ENCODE measurements around the gene ASB9.
"Not testable (repeated sequence)": the region's sequence is repeated elsewhere in the genome, so short reads cannot be mapped to it uniquely, and the experiment has no call there.

The ASB9 gene, protein sequence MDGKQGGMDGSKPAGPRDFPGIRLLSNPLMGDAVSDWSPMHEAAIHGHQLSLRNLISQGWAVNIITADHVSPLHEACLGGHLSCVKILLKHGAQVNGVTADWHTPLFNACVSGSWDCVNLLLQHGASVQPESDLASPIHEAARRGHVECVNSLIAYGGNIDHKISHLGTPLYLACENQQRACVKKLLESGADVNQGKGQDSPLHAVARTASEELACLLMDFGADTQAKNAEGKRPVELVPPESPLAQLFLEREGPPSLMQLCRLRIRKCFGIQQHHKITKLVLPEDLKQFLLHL

DNA sequence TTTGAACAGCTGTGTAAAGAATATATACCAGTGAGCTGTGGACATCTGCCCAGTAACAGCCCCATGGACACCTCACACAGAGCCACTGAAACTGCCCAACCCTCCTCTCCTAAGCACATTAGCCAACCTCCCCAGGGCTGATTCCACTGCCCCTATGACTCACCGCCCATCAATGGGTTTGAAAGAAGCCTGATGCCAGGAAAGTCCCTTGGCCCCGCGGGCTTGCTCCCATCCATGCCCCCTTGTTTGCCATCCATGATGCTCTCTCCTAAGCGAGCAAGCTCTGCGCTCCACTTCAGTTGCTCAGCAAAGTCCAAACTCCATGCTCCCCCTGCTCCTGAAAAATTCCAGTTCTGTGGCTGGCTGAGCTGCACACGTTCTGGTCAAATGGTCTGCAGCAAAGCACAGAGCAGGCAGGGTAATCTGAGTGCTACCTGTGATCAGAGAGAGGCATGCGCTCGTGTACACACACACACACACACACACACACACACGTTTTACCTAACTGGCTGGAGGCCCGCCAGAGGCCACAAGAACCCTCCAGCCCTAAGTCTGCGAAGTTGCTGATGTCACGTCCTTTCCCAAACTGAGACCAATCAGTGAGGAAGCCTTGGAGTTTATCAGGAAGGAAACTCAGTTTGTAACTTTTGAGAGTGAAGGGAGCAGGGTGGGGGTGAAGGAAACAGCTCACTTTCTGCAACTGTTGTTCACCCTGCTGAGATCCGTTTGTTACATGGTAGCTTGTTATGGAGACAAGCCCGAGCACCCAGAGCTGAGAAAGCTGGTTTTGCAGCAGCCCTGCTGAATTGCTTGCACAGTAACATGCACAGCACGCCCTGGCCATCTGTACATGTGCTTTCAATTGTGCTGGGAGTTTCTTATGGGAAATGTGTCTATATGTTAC is at the start of gene ASB9:
Gene ASB9, minus strand, starts transcription at position 466 of the 904 bp plus-strand sequence. Its CDS starts 209 bp downstream, at position 257.
- peak; percentile 81 for DNase-seq

DNA sequence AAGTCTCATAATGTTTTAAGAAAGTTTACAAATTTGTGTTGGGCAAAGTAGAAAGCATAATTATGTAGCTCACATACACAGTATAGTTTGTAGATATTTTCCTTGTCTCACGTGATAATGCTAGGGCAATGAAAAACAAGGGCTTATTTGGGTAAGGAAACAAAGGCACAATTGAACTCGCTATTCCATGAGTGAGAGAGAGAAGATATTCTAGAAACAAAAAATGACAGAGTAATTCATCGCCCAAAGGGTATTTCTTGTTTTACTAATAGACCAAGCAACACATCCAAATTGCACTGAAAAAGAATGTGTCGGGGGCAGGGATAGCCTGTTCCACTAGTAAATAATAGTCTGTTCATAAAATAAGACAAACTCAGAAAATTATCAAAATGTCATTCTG is 49.2 kb upstream of the ASB9 start:
- DNase-seq = no peak

DNA sequence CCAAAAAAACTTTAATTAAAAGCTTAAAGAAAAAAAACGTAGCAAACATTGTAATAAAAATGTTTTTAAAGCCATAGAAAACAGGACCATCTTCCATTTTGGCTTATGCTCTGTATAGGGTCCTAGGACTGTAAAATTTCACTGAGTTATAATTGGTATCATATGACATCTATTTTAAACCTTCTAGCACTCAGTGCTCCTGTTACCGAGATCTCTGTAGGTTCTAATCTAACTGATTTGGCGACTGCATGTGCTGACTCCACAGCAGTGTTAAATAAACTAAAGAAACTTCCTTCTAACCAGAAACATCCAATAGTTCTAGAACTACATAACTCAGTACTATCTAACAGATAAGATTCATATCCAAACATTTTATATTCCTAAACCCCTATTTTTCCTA is 45.6 kb upstream of the ASB9 start, which contains the start of gene ASB11:
Gene ASB11, minus strand, starts transcription at position 132 of the 400 bp plus-strand sequence. Its CDS starts 35 bp downstream, at position 97.
- DNase-seq = no peak

DNA sequence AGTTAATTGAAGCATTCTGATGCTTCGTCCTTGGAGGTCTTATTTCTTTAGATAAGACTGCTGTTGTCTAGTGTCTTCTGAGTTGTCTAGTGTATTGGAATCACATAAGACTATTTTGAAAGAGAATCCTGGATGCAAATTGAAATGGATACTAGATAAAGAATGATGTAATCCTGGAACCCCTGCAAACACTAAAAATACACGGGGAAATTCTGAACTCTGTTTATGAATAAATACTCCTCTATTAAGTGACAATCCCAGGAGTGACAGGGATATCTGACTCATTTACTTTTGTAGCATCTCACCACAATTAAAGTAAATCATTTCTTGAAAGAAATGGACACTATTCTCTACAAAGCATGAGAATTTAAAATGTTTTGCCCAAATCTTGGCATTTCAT is 44.6 kb upstream of the ASB9 start:
- DNase-seq = no peak

DNA sequence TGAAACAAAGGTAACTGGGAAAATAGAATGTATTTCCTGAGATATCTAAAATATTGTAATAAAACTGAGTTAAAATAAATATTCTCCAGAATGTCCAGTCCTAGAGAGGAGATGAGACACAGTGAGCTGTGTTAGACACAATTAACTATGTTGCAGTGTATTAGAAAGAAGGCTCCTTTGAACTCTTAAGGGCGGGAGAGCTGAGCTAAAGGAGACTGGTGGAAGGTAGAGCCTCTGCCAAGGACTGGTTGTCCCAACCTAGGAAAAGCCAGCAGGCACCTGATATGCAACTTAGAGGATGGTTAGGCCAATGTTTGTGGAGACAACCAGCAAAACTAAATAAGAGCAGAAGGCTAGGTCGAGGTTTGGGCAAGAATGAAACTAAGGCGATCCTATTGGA is 41.2 kb upstream of the ASB9 start:
- no peak for DNase-seq

DNA sequence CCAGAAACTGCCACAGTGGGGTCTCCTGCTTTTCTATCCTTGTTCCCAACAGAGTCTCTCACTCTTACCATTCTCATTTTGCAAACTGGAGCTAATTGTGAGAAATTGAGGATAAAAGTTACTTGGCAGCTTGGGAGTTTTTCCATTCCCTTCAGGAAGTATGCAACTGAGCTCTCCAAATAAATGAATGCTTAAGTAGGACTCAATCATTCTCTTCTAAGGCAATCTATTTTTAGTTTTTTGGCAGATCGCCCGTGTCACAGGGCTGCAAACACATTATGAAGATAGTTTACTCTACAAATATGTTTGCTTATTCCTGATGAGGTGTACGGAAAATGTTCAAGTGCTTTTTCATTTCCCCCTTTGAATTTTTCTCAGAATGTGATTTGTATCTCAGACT is 40.2 kb upstream of the ASB9 start:
- peak; percentile 46 for DNase-seq

DNA sequence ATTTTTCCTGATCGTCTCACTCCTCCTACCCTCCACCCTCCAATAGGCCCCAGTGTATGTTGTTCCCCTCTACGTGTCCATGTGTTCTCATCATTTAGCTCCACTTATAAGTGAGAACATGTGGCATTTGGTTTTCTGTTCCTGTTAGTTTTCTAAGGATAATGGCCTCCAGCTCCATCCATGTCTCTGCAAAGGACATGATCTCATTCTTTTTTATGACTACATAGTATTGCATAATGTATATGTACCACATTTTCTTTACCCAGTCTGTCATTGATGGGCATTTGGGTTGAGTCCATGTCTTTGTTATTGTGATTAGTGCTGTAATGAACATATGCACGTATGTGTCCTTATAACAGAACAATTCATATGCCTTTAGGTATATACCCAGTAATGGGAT is 36.0 kb upstream of the ASB9 start:
- DNase-seq = not testable (repeated sequence)

DNA sequence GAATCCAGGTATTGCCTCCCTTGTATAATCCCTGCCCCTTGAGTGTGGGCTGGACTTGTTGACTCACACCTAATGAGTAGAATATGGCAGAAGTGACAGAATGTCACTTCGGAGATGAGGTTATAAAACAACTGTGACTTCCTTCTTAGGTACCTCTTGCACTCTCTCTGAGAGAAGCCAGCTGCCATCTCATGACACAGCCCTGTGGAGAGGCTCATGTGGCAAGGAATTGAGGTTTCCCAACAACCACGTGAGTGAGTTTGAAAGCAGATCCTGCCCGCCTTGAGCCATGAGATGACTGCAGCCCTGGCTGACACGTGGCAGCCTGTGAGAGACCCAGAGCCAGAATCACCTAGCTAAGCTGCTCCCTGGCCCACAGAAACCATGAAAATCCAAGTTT is 32.0 kb upstream of the ASB9 start:
- DNase-seq = peak; percentile 63

DNA sequence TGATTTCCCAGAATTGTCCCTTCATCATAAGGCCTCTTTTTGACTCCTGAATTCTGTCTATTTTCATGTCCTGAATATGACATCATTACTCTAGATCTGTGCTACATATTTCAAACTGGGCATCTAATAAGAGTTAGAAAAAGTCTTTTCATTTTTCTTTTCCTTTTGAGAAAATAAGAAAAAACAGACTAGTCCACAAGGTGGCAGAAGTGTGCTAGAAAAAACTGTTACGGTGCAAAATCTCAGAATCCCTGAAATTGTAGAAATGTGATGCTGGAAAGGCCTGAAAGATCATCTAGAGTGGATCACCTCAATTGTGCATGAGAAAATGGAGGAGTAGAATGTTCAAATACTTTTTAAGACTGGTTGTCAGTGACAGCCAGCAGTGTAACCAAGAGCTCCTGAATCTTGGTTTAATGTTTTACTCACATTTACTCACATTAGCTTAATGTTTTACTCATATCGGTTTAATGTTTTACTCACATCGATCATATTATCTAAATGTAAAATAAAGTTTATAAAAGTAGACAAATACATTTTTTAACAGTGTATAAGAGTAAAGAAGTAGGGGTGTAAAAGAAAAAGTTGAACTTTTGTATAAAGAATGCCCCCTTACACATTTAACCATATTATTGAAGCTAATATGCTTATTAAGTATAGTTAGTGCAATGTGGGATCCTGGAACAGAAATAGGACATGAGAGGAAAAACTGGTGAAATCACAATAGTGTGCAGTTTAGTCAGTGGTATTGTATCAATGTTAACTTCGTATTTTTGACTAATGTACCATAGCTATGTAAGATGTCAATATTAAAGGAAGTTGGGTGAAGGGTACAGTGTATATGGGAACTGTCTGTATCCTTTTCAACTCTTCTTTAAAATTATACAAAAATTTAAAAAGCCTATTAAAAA is 30.3 kb upstream of the ASB9 start:
- DNase-seq = peak; percentile 44

DNA sequence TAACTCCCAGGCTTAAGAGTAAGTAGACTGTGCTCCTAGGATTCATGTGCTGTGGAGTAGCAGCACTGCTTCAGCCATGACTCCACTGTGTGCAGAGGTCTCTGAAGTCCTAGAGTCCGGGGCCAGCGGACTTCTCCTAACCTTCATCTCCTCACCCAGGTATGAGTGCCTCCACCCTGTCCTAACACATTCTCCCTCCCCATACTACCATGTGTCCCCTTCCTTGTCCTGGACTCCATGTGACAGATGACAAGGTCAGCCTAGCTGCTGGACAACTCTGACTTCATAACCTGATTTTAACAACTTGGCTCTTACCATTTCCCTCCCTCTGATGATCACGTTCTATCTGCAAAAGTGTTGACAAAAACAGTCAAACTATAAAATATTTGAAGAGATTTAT is 28.9 kb upstream of the ASB9 start:
- DNase-seq = no peak

DNA sequence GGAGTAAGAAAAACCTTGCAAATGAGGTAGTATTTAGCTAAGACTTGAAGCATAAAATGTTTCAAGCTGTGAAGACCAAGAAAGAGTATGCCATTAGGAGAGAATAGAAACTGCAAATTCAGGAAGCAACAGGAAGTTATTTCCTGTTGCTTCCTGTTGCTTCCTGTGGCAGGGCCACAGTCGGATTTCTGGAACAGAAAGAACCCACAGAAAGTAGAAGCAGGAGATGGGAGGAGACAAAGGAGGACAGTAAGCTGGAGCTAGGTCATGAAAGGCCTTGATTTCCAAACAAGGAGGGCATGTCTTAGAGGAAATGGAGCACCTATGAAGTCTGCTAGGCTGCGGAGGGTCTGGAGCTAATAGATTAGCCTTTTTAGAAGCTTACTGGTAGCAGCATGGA is 28.3 kb upstream of the ASB9 start:
- no peak for DNase-seq

DNA sequence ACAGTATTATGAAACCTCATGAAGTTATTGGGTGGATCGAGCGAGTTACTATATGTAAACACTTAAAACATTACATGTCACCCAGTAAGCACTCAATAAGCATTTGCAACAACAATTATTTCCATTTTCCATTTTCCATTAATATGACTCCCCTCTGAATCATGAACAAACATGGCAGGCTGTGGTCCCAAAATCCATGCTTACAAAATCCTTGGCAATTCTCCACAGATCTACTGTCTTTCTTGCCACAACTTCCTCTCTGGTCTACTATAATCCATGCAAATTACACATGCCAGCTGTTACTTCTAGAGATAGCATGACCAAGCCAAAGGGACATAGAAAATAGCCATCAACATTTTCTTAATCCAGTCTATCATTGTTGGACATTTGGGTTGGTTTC is 23.6 kb upstream of the ASB9 start:
- no peak for DNase-seq

DNA sequence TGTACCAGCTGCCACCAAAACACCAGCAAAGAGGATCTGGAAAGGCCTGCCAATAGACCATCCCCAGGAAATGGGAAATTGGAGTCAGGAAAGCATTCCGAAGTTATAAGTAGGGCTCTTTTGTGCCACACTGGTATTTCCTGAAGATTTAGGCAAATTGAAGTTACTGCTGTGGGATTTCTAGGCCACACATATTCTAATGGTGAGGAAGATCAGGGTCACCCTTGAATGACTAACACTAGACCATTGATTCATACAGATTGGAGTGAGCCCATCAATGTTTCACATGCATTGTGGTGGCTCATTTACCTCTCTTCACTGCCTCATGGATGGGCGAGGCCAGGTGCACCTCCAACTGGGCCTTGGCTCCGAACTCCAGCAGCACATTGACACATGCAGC is 23.0 kb upstream of the ASB9 start:
- no peak for DNase-seq

DNA sequence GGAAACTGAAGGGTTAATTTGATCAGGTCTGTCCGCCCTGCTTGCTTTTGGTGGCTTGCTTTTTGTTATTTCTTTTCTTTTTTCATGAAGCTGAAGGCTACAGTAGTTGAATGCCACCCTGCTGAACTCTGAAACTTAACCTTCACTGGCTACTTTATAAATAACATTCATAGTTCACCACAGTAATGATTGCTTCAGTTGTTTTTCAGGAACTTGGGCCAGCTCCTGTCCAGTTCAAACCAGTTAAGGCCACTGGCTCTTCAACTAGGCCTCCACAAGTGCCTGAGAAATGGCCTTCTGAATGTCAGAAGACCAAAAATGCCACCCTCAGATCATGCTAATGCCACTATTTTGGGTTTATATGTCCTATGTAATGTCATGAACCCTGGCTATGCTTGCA is 7.7 kb upstream of the ASB9 start:
- DNase-seq = no peak

DNA sequence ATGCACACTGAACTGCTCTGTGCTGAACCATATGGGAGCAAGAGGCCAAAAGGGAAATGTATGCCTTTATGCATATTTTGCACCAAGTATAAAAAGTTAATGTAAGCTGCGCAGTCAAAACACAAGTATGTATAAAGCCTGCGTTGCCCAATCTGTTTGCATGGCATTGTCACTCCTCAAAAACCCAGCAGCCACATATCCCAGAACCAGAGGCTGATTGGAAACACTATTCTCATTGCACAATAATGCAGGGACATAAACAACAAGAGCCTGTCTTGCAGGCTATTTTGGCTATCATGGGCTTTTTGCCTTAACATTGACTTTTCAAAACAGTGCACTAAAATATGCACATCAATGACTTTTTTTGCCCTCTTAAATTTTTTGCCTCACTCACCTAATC is 5.1 kb upstream of the ASB9 start:
- no peak for DNase-seq

DNA sequence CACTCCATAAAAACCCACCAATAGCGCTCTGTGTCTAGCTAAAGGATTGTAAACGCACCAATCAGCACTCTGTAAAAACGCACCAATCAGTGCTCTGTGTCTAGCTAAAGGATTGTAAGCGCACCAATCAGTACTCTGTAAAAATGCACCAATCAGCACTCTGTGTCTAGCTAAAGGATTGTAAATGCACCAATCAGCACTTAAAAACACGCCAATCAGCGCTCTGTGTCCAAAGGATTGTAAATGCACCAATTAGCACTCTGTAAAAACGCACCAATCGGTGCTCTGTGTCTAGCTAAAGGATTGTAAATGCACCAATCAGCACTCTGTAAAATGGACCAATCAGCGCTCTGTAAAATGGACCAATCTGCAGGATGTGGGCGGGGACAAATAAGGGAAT is 3.4 kb upstream of the ASB9 start:
- not testable (repeated sequence) for DNase-seq

DNA sequence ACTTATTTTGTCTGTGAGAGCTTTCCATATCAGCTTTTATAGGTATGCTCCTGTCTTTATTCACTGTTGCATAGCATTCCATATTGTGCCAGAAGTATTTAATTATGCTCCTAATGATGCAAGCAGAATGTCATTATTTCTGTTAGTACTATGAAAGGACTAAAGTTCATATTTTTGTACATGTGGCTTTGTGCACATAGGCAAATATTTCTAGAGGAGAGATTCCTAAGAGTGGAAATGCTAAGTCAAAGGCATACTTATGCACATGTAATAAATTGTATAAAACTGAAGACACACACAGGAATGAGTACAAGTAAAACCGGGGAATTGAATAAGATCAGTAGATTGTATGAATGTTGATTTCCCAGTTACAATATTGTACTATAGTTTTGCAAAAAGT is 1.9 kb upstream of the ASB9 start:
- no peak for DNase-seq

DNA sequence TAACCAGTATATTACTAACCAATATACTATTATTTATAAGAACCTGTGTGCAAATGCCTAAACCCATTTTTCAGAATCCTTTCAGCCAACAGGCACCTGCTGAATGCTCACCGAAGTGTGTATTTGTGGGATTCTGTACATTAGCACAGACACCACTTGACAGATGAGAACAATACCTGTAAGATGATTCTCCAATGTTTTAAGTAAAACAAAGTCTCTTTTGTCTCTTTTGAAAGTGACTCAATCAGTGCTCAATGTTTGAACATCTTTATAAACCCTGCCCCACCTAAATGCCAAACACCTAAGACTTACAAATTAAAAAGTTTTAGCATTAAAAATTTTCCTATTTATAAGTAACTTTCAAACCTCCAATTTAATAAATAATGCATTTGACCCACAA is 763 bp downstream of the ASB9 start:
- DNase-seq = no peak

DNA sequence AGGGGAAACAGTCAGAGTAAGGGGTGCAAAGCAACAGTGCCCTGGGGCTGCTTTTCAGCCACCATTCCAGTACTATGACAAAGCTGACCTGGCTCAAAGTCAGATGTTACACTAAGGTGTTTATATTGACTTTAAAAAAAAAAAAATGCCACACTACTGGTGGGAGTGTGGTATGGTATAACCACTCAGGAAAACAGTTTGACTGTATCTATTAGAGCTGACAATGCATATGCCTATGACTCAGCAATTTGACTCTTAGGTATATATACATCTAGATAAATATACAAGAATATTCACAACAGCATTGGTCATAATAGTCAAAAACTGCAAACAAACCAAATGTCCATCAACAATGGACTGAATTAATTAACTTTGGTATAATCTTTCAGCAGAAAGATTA is 15.0 kb downstream of the ASB9 start:
- DNase-seq = no peak

DNA sequence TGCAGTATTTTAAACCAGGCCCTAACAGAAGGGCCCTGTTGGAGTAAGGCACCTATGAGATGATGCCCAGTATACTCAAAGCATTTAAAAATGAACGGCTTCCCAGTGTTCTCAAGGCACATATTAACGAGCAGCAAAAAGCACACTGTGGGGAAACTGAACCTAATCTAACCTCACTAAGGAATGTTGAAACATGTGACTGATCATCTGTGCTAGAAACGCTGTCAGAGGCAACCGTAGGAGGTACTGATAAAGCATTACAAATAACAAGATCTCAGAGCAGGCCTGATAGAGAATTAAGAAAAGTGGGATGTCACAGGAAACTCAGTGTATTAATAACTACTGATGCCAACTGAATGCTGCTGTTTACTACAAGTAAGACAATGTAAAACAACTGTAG is 24.0 kb downstream of the ASB9 start:
- no peak for DNase-seq

DNA sequence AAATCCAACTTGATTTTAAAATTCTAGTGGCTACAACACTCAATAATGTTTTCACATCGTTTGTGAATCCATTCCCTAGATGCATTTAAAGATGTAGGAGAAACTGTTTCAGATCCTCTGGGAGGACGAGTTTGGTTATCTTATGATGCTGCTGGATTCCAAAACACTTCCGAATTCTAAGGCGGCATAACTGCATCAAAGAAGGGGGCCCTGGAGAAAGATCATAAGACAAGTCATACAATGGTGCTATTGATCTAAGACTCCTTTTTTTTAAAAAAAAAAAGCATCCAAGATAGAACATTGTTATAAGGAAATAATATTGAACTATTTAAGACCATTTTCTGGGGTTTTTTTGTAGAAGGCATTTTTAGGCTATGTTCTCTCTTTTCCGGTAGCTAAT is 25.5 kb downstream of the ASB9 start:
- no peak for DNase-seq

DNA sequence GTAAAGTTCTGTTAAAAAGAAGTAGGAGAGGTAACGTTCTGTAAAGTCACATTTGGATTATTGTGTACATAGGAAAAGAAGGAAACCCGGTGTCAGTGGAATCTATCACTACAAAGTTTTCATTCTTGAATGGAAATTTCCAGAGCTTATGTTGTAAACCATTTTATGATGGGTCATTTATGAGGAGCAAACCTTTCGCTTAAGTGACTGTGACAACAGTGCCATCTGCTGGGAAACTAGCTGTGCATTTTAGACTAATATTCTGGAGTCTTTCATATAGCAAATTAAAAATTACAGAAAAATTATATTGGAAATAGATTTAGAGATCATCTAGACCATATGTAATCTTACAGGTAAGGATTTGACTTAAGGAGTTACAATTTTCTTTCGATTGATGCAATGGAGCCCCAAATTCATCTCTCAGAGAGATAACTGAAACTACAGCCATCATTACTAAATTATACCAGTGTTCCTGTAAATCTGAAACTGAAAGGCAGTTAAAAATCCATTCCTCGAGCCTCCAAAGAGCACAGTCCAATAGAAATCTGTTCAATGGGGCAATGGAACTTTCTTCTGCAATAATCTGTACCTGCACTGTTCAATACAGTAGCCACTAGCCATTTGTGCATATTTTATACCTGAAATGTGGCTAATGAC is 26.9 kb downstream of the ASB9 start:
- peak; percentile 65 for DNase-seq

DNA sequence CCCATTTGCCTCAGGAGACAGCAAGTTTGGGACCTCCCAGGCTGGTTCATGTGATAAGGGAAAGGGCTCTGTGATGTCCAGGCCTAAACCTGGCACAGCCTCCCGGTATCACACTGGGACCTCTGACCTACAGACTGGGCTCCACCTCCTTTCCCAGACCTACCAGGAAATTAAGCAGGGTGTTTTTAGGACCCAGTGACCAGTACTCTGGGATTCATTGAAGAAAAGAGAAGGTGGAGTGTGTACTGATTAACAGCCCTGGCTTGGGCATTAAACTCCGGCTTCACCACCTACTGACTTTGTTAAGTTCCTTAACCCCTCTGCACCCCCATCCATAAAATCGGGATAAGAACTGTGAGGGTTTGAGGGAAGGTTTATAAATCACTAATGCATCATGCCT is 28.6 kb downstream of the ASB9 start:
- DNase-seq = no peak

All from hematopoietic multipotent progenitor cell treated with erythropoietin and hydrocortisone succinate and interleukin-3 and kit ligand, for 4 days (in vitro differentiated cells).